Renal pelvis (tissue), 4 donors: ENCODE data around the gene AXDND1. TPM values are rescaled to one million over a fixed set of nuclear protein-coding genes. Genes with fewer than 3 reads are reported as not detected.

ENCODE experiments used
- DNase-seq: peaks from one replicate; pipeline ENCODE4 v3.0.0-alpha.2; 2013
- polyA plus RNA-seq, 3 donors: library from polyadenylated mRNA; unstranded; fragments of 120-200 nt; gene quantifications; one replicate each; pipeline ENCODE4 v1.2.1, GENCODE V29; 2013; ENCODE audit not compliant: insufficient read length in 3 of 3

Gene AXDND1
- polyA plus RNA-seq, 3 donors, result 10.8 to 37.7 (median 27.6) TPM

GRCh38 chr1:179554427-179554826, 188.7 kb downstream of the AXDND1 start:
- no peak for DNase-seq

GRCh38 chr1:179558078-179558477, 192.3 kb downstream of the AXDND1 start:
- no peak for DNase-seq

- no peak for DNase-seq
Observed at GRCh38 chr1:179575497-179576314, 209.9 kb downstream of the AXDND1 start, which contains the start of gene NPHS2. Gene NPHS2, minus strand, starts transcription at chr1:179575948. Its CDS starts 84 bp downstream, at chr1:179575864.

GRCh38 chr1:179576509-179576908, 210.7 kb downstream of the AXDND1 start:
- DNase-seq, result no peak

GRCh38 chr1:179583771-179584320, 218.1 kb downstream of the AXDND1 start:
- DNase-seq, result no peak

GRCh38 chr1:179586107-179586823, 220.5 kb downstream of the AXDND1 start:
- DNase-seq, result peak; percentile 55

GRCh38 chr1:179587336-179587735, 221.6 kb downstream of the AXDND1 start:
- no peak for DNase-seq

- no peak for DNase-seq
Observed at GRCh38 chr1:179588425-179589024, 222.8 kb downstream of the AXDND1 start.

- no peak for DNase-seq
Observed at GRCh38 chr1:179589509-179589908, 223.7 kb downstream of the AXDND1 start.

- DNase-seq, result no peak
Observed at GRCh38 chr1:179590671-179591070, 224.9 kb downstream of the AXDND1 start.

- DNase-seq, result no peak
Observed at GRCh38 chr1:179591253-179591591, 225.5 kb downstream of the AXDND1 start.

GRCh38 chr1:179591592-179592580, 226.1 kb downstream of the AXDND1 start, which contains the start of gene TDRD5:
Gene TDRD5, plus strand, starts transcription at chr1:179591832. Its CDS starts 784 bp downstream, at chr1:179592616.
- no peak for DNase-seq

- no peak for DNase-seq
Observed at GRCh38 chr1:179598631-179599030, 232.9 kb downstream of the AXDND1 start.

- no peak for DNase-seq
Observed at GRCh38 chr1:179599623-179600249, 234.0 kb downstream of the AXDND1 start.

GRCh38 chr1:179601093-179601492, 235.3 kb downstream of the AXDND1 start:
- no peak for DNase-seq

Other genes with a start within 250 kb of the AXDND1 start
- 10 to 100 TPM in 2 of 3 donors, 1 to 10 TPM in 1; 8.3 to 13.0 (median 12.6) TPM for gene ABL2, start 136.3 kb upstream of the AXDND1 start, polyA plus RNA-seq
- 10 to 100 TPM; 27.9 to 33.4 (median 29.5) TPM for gene SOAT1, start 72.2 kb upstream of the AXDND1 start, polyA plus RNA-seq
- 100 to 1,000 TPM; 378 to 411 (median 403) TPM for gene NPHS2, start 210.0 kb downstream of the AXDND1 start, polyA plus RNA-seq
- 1 to 10 TPM; 2.8 to 5.7 (median 5.5) TPM for gene TDRD5, start 225.9 kb downstream of the AXDND1 start, polyA plus RNA-seq